Ishikawa (cell line): ENCODE results near the gene PHRF1.

ENCODE experiments used
- CEBPB ChIP-seq: IDR thresholded peaks from 2 replicates; pipeline ENCODE4 v1.6.1; 2012
- CREB1 ChIP-seq: IDR thresholded peaks from 2 replicates; pipeline ENCODE4 v1.6.1; 2012; ENCODE audit warnings: low read depth
- EGR1 ChIP-seq: IDR thresholded peaks from 2 replicates; pipeline ENCODE4 v1.6.1; 2012
- EP300 ChIP-seq: IDR thresholded peaks from 2 replicates; pipeline ENCODE4 v1.6.1; 2012; ENCODE audit warnings: borderline replicate concordance
- FOXM1 ChIP-seq: IDR thresholded peaks from 2 replicates; pipeline ENCODE4 v1.6.1; 2012; ENCODE audit warnings: low read depth, borderline replicate concordance
- NFIC ChIP-seq: IDR thresholded peaks from 2 replicates; pipeline ENCODE4 v1.6.1; 2012
- RAD21 ChIP-seq: IDR thresholded peaks from 2 replicates; pipeline ENCODE4 v1.6.1; 2012; ENCODE audit warnings: low read depth
- TAF1 ChIP-seq: IDR thresholded peaks from 2 replicates; pipeline ENCODE4 v1.6.1; 2012; ENCODE audit warnings: low read depth, mild to moderate bottlenecking
- TCF12 ChIP-seq: IDR thresholded peaks from 2 replicates; pipeline ENCODE4 v1.6.1; 2012; ENCODE audit warnings: low read depth
- TEAD4 ChIP-seq: IDR thresholded peaks from 2 replicates; pipeline ENCODE4 v1.6.1; 2012
- YY1 ChIP-seq: IDR thresholded peaks from 2 replicates; pipeline ENCODE4 v1.6.1; 2012; ENCODE audit warnings: low read depth
- ZBTB7A ChIP-seq: IDR thresholded peaks from 2 replicates; pipeline ENCODE4 v1.6.1; 2012; ENCODE audit warnings: low read depth
- TF ChIP-seq, protein P1 (sequence below): IDR thresholded peaks from 2 replicates; pipeline ENCODE4 v1.6.1; 2012
- TF ChIP-seq, protein P2 (sequence below): IDR thresholded peaks from 2 replicates; pipeline ENCODE4 v1.6.1; 2012; ENCODE audit warnings: low read depth, mild to moderate bottlenecking
- TF ChIP-seq, protein P3 (sequence below): IDR thresholded peaks from 2 replicates; pipeline ENCODE4 v1.6.1; 2012

The PHRF1 gene

DNA sequence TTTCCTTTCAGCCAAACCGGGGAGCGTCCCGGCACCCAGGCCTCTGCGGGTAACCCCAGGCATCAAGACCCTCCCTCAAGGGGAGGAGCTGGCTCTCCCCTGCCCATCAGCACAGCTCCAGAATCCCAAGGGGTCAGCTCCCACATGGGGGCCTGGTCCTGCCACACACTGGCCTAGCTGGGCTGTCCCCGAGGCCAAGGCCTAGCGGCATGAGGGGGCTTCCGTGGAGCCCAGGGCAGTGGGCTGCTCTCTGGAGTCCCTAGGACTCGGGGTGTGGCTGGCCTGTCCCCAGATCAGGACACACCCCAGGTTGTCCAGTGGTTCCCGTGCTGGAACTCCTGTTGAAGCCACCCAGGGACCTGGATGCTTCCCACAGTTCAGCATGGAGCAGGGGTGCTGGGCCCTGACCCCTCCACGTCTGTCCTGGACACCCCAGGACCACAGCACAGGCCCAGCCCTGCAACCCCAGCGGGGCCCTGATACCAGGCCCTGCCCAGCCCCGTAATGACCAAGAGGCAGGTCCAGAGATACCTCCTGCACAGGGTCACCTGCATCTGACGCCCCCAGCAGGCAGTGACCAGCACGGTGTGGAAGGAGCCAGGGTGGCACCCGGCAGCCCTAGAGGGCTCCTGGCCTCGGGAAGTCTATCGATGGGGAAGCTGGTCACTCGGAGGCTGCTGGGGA is 46.4 kb upstream of the PHRF1 start:
- no peak for TF ChIP-seq ZBTB7A
- TF ChIP-seq YY1 = no peak
- TF ChIP-seq RAD21 = no peak
- no peak for TF ChIP-seq TEAD4
- TF ChIP-seq FOXM1 = no peak
- no peak for TF ChIP-seq TCF12
- no peak for TF ChIP-seq EGR1
- TF ChIP-seq EP300 = no peak
- TF ChIP-seq, protein P1, sequence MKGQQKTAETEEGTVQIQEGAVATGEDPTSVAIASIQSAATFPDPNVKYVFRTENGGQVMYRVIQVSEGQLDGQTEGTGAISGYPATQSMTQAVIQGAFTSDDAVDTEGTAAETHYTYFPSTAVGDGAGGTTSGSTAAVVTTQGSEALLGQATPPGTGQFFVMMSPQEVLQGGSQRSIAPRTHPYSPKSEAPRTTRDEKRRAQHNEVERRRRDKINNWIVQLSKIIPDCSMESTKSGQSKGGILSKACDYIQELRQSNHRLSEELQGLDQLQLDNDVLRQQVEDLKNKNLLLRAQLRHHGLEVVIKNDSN = no peak
- TF ChIP-seq, protein P2, sequence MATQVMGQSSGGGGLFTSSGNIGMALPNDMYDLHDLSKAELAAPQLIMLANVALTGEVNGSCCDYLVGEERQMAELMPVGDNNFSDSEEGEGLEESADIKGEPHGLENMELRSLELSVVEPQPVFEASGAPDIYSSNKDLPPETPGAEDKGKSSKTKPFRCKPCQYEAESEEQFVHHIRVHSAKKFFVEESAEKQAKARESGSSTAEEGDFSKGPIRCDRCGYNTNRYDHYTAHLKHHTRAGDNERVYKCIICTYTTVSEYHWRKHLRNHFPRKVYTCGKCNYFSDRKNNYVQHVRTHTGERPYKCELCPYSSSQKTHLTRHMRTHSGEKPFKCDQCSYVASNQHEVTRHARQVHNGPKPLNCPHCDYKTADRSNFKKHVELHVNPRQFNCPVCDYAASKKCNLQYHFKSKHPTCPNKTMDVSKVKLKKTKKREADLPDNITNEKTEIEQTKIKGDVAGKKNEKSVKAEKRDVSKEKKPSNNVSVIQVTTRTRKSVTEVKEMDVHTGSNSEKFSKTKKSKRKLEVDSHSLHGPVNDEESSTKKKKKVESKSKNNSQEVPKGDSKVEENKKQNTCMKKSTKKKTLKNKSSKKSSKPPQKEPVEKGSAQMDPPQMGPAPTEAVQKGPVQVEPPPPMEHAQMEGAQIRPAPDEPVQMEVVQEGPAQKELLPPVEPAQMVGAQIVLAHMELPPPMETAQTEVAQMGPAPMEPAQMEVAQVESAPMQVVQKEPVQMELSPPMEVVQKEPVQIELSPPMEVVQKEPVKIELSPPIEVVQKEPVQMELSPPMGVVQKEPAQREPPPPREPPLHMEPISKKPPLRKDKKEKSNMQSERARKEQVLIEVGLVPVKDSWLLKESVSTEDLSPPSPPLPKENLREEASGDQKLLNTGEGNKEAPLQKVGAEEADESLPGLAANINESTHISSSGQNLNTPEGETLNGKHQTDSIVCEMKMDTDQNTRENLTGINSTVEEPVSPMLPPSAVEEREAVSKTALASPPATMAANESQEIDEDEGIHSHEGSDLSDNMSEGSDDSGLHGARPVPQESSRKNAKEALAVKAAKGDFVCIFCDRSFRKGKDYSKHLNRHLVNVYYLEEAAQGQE = no peak
- no peak for TF ChIP-seq CEBPB
- no peak for TF ChIP-seq CREB1
- no peak for TF ChIP-seq NFIC
- TF ChIP-seq TAF1 = no peak
- TF ChIP-seq, protein P3, sequence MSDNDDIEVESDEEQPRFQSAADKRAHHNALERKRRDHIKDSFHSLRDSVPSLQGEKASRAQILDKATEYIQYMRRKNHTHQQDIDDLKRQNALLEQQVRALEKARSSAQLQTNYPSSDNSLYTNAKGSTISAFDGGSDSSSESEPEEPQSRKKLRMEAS = no peak

DNA sequence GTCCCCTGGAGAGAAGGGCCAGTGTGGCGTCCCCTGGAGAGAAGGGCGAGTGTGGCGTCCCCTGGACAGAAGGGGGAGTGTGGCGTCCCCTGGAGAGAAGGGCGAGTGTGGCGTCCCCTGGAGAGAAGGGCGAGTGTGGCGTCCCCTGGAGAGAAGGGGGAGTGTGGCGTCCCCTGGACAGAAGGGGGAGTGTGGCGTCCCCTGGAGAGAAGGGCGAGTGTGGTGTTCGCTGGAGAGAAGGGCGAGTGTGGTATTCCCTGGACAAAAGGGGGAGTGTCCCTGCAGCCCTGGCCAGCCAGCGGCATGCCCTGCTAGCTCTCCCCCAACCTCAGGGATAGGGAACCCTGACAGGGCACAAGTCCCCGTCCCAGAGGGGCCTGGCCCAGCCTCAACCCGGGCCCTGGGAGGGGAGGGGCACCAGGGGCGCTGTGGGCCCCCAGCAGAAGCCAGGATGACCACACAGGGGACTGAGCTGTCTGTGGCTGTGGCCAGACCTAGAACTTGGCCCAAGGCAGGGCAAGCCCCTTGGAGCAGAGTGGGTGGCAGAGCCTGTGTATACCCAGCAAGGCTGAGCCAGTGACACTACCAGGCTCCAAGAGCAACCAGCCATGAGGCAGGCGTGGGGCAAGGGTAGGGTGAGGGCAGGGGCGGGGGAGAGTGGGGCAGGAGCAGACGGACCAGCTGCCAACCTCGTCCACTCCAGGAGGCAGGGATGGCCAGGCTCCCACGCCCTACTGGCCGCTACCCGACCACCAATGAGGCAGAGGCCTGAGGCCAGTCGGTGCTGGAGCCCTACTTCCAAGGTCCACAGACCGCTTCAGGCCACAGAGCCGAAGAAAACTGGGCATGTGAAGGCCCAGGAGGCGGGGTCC is 45.1 kb upstream of the PHRF1 start:
- TF ChIP-seq CEBPB (no peak), EGR1 (no peak), YY1 (no peak), RAD21 (no peak), TCF12 (no peak), TAF1 (no peak), NFIC (no peak), CREB1 (no peak), TEAD4 (no peak), EP300 (no peak)
- TF ChIP-seq, protein P1 = no peak
- TF ChIP-seq, protein P2 = no peak
- TF ChIP-seq, protein P3 = no peak

DNA sequence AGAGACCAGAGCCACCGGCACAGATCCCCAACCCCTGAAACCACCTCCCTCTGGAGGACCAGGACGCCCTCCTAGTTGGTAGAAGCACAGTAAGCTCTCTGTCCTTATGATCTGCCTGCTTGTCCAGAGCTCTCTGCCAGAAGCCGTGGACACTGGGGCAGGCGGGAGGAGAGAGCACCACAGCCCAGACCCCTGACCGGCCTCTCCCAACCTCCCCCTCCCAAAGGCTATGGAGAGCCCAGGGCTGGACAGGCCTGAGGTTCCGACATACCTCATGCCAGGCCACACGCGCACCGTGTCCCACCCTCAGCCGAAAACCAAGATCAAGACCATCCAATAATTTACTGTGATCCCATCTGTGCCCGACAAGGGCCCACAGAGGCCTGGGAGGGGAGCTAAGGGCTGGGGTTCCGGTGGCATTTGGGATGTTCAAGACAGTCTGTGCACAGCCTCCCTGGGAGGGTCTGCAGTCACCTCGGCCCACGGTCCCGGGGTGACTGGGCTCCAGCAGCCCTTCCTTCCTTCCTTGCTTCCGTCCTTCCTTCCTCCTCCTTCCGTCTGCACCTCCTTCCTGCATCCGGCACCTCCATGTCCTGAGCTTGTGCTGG is 44.2 kb upstream of the PHRF1 start:
- TF ChIP-seq, protein P1 = no peak
- no peak for TF ChIP-seq EP300
- no peak for TF ChIP-seq CREB1
- TF ChIP-seq YY1 = no peak

DNA sequence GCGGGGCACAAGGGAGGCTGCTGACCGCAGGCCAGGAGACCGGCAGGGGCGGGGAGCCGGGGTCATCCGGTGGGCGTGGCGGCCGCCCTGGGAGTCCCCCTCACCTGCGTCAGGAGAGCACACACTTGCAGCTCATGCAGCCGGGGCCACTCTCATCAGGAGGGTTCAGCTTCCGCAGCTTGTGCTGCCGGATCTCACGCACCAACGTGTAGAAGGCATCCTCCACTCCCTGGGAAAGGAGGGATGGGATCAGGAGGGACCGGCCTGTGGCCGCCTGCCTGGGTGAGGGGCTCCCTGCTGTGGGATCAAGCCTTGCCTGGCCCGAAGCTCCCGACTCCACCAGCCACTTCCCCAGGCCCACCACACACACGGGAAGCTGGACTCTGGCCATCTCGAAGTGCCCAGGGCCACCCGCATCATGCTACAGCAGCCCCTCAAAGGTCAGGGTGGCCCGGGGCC is 43.7 kb upstream of the PHRF1 start:
- TF ChIP-seq EGR1 = no peak
- TF ChIP-seq, protein P2 = no peak
- no peak for TF ChIP-seq CEBPB
- TF ChIP-seq, protein P3 = no peak
- no peak for TF ChIP-seq FOXM1
- TF ChIP-seq NFIC = no peak
- TF ChIP-seq YY1 = no peak
- no peak for TF ChIP-seq TCF12
- no peak for TF ChIP-seq RAD21
- no peak for TF ChIP-seq ZBTB7A
- TF ChIP-seq TAF1 = no peak
- no peak for TF ChIP-seq EP300
- no peak for TF ChIP-seq CREB1
- TF ChIP-seq TEAD4 = no peak
